Stimulated activated CD8-positive, alpha-beta memory T cell treated with anti-CD3 and anti-CD28 coated beads, Interleukin-7, amount 100 ng/mL, for 48 hours (primary cell): ENCODE results near the gene FTCDNL1.

ENCODE experiments used
- DNase-seq, 2 donors: peaks; one replicate each; pipeline ENCODE4 v3.0.0-alpha.2; 2020; ENCODE audit warnings: low read depth in 1 of 2; ENCODE audit errors: extremely low read depth in 1 of 2

The FTCDNL1 gene

DNA sequence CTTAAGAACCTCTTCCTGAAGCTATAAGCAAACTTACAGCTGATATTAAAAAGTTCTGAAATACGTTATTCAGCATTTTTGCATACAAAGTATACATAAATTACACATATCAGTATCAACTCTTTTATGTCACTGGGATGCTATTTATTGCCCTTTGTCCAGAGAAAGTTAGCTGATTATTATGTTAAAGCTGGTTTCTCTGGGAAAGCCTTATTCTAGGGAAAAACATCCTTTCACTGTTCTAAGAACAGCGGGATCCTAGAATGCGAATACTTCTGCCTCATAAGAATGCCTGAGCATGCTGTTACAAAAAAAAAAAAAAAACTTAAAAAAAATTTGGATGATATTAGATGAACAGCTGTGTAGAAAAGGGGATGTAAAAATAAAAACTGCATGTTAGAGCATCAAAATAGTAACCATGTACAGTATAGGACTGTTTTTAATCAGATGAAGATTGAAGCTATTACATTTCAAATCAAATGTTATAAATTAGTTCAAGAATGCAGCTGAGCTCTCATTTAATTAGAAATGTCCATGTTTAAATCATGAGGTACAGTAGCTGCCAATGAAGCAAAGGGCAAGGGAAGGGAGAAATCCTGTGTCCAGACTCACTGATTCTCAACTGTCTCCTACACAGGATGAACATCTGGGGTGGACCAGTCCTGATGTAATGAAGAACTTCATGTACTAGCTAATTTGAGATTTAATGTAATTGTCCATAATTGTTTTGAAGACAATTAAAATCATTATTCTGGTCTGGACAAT, 8.2 kb downstream of the FTCDNL1 start:
- no peak for DNase-seq

DNA sequence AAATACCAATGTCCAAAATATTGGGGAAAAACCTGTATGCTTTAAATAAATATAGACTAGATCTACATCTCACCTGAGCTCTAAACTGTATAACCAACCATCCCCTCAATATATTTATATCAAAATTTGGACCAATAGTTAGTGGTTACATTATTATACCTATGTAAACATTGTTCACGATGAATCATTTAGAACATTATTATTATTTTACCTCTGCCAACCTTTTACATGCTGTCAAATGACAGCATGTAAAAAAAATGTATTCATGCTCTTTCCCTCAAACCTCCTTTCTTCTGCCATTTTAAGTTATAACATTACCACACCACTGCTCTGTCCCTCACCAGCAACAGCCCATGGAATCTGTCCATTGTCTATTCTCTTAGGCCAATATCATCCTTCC, 9.6 kb downstream of the FTCDNL1 start:
- no peak for DNase-seq

DNA sequence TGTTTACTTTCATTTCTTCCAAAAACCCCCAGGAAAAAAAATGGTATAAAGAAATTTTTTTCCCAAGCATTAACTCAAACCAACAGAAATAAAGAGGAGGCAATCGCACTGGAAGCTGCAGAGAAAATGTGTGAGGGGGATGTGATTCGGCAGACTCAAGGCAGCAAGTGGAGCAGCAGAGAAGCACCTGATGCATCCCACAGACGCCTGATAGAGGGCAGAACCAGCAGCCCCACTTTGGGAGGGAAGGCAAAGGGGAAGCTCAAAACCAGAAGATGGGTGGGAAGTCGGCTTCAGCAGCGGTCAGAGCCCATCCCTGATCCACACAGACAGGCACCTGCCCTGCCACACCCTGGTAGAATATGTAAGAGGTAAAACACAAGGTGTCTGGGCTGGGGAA, 12.6 kb downstream of the FTCDNL1 start:
- DNase-seq: no peak

DNA sequence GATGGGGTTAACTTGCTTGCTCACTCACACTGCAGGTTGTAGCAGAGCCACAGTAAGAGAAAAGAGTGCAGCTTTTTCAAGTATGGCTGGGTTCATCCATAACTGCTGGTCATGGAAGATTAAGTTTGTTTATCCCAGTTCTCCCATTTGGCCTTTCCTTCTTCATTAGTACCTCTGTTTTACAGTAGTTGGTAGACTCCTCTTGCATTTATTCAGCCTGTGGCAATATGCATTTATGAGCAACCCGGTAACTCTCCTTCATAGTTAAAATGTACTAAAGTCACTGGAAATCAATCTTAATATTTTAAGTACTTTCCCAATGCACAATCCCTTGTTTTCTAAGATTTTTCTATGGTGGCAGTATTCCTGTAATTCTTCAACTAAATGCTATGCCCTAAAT, 14.0 kb downstream of the FTCDNL1 start:
- no peak for DNase-seq

DNA sequence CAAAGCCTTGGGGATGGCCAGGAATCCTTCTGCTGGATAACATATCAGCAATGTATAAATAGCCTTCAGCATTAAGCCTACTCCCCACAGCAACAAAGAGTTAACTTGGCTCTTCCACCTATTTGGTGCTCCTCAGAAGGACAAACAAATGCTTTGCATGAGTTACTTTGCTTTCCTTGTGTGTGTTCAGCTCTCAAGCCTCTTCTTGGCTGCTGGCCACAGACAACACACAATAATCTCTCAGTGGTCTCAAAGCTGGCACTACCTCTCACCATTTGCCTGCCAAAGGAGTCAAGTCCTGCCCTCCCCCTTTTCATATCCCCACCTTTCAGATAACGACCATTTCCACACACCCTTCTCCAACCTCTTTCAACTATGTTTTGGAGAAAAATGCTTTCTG, 17.5 kb downstream of the FTCDNL1 start:
- no peak for DNase-seq

DNA sequence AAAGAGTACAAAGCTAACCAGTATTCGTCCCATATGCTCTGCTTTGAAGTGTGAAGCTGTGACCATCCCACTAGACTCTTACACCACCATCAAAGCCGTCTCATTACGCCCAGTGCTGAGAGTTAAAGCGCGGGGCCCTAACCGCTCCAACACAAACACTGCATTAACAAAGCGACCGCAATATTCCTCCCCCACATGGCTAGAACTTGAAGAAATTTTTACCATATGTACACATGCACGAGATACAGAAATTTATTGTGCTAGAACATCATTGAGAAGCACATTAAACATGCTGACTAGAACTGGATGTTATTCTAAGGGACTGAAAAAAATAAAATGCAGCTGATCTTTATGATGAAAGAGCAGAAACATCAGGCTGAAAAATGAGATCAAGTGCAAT, 20.5 kb downstream of the FTCDNL1 start:
- DNase-seq: no peak

DNA sequence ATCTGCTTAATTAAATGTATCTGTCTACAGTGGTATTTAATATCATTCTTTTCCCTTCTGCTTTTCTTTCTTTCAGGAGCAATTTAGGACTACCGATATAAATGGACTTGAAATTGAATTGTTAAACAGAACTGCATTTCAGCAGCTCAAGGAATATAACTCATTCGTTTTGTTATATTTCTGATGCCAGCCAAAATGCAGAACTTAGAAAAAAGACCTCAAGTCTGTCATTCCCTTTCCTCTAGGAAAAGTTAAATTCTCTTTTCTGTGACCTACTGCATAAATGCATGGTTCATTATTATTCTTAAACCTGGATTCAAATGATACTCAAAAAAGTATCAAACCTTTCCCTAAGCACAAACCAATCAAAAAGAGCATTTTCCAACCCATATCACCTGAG, 21.4 kb downstream of the FTCDNL1 start:
- no peak for DNase-seq

DNA sequence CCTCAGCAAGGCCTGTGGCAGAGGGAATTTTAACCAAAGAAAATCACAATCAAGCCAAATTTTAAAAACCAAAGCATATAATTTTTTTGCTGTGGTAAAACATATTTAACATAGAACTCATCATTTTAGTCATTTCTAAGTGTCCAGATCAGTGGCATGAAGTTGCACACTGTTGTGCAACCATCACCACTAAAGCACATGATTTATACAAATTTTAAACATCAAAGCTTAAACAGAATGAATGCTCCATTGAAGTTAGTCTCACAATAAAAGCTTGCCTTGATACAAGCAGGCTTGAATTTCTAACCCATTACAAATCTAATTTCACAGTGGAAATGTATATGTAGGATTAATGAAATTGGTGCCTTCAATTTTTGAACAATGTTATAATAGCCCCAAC, 31.2 kb downstream of the FTCDNL1 start:
- DNase-seq: no peak

DNA sequence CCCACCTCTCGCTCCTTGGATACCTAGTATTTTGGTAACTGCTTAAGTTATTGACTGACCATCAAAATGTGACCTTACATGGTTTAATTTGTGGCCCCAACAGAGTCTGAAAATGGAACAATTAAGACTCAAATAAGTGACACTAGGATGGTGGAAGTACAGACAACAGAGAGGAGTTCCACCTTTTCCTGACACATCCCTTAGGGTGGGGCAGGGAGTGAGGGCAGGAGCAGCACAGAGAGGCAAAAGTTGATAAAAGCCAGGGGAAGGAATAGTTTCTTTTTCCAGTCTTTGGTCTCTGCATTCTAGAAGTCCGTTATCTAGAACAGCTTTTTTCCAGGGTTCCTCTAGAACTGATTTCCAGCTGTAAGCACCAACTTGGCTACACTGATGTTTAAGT, 32.2 kb downstream of the FTCDNL1 start:
- no peak for DNase-seq

DNA sequence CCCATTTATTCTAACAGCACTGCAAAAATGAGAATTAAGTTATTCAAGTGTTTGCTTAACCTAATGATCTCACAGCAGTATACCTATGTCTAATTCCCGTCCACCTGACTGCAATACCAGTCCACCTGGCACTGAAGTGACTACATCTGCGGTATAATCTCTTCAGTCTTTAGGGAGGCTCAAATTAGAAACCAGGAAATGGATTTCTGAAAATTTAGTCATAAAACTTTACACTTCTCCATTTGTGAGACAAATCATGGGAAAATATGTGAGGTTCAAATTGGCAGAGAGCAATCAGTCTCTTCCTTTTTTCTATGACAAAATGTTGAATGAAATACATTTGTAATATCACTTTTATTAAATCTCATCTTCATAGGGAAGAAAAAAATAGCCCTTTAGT, 33.0 kb downstream of the FTCDNL1 start:
- no peak for DNase-seq

DNA sequence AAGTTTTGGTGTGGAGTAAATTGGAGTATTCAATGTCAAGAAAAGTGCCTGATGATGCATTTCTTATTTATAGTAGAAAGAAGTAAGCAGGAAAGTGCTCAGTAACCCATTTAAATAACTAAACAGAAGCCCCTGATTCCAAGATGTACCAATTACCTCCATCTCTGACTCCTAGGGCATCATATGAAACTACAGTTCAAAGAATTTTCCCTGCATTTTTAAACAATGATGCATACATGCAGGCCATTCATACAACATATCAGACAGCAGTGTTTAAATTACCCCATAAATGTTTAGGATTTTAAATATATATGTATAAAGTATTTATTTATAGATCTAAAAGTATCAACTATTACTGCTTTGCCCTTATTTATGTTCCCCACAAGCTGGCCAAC, 36.2 kb downstream of the FTCDNL1 start:
- no peak for DNase-seq

DNA sequence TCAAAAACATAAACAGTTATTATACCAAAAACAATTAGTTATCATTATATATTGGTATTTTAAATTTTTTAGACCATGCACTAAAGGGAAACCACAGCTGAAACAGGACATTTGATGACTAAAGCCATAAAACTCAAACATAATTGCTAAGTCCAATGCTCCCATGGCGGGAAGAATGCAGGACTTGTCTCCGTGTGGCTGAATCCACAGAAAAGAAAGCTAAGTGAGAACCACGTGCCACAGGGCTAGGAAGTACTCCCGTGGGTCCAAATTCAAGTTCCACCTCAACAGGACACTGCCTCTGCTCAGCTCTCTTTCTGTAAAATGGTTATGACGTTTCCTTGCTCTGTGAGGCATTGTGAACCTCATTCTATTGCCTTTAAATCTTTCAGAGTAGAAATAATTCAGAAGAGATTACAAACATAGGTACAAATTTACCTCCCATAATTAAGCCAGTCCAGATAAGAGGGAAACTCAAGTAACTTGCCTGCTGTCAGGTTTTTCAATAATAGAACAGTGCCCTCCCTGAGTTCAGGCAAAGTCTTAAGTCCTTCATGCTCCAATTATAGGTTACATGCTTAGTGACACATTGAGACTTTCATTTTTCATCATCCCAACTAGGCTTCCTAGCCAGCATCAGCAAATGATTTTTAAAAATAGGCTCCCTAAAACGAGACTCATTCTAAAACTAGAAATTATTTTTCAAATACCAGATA, 36.7 kb downstream of the FTCDNL1 start:
- no peak for DNase-seq

DNA sequence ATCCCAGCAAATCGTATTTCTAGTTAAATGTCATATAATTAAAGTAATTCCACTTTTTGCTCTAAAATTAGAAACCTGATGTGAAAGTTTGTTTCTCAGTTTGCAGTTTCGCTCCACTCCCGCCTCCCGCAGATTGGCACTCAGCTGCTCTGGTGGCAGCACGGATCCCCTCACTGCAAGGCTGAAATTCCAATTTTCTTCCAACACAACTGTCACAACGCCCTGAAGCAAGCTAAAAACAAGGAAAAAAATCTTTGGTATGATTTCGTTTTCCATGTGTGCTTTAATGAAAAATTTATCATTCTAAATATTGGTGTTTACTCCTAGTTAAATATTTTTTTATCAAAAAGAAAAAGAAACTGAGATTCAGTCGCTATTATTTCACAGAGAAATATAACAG, 38.5 kb downstream of the FTCDNL1 start:
- no peak for DNase-seq

DNA sequence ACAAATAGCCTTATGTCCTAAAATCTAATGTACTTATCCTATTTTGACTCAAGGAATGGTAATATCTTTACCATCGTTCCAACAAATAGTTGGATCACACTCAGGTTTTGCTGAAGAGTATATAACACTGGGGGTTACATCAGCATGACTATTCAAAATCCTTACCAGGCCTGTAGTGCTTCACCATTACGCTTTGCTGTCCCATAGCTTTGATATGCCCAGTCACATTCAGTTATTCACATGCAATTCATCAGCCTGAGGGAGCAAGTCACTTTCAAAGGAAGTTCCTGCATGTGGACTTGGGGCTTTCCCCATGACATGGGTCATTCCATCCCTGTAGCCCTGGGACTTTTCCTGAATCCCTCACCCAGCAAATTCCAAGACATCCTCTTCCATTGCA, 39.6 kb downstream of the FTCDNL1 start:
- no peak for DNase-seq

DNA sequence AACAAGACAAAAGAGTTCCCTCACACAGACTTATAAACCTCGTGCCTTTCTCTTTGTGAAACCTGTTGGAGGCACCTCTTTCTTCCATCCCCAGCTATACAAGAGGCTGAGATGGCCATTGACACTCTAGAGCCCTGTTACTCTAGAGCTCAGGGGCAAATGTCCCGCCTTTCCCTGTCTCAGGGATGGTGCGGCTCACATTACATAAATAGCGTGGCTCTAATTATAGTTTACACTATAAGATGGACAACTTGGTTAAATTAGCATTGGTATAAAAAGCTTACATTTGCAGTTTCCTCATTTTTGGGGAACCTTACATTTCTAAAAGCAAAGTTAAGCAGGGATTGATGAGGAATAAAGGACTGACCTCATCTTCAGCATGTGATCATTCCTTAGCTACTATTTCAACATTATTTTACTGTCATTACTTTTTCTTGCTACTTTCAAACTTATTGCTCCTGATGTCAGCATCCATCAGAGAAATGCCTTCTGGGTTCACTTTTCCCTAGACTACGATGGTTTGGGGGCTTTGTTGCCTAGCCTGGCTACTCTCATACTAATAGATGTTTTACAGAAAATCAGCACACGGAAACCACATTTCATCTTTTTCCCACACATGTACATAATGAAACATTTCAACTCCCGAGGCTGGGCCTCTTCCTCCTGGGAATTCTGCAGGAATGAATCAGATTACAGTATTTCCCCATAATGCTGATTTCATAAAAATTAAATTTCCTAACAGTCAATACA, 40.4 kb downstream of the FTCDNL1 start:
- no peak for DNase-seq

DNA sequence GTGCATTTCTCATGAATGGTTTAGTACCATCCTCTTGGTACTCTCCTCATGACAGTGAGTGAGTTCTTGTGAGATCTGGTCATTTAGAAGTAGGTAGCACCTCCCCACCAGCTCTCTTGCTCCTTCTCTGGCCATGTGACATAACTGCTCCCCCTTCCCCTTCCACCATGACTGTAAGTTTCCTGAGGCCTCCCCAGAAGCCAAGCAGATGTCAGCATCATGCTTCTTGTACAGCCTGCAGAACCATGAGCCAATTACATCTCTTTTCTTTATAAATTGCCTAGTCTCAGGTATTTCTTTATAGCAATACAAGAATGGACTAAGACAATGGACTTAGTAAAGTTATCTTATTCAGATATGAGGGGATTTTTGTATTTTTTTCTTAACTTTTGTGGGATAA, 43.0 kb downstream of the FTCDNL1 start:
- DNase-seq: no peak

DNA sequence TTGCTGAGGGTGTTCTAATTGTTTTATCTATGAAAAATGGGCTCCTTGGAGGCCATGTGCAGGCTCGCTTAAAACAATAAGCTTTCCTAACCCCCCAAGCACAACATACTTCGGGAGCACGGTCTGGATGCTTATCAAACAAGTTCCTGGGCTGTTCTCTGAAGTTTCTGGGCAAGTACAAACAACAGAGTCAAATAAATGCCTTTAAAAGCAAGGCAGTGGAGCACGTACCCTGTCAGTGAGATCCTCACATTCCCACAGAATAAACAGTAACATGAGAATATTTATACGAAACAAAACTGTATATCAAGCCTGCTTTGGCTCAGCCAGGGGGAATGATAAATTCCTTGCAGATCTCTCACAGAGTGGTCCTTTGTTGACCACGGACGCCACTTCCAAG, 44.8 kb downstream of the FTCDNL1 start:
- DNase-seq: no peak

DNA sequence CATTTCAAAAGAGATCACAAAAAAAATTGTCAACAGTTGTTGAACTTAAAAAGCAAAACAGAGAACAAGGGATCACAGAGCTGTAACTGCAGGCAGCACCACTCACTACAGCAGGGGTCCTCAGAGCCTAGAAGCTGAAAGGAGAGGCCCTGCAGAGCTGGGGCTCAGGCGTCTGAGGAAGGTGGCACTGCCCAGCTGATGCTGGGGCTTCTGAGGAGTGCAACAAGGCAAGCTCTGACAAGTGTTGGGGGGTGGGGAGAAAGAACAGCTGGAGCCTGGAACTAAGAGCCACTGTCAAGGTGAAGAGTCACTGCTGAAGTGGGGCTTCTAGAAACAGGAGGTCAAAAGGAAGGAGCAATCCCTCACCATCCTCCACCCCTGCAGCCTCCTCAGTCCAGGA, 46.2 kb downstream of the FTCDNL1 start:
- no peak for DNase-seq

DNA sequence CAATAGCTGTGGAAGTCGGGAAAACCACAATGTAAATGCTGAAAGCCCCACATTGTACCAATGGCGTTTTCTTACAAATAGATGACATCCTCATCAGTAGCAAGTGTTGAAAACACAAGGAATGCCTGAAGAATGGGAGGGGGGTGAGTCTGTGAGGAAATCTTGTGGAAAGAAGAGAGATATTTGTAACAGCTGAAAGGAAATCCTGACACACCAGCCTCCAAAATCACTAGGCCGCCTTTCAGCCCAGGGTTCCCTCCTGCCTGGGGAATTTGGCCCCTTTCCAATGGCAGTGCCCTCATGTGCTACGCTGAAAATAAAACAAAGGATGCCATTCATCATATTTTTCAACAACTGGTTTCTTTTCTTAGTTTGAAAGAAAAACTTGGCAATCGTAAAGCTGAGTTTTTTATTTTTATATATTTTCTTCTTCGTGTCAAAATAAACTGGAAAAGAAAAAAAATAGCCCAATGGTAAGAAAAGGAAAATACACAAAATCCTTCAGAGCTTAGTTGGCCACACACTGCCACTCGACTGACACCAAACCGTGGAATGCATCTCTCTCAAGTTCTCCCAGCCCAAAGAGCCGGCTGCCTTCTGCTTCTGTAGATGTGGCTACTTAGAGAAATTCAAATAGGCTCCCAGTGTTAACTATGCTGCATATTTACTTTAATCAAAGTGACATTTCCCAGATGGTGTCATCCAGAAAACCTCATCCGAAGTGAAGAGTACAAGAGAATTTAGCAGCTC, 52.0 kb downstream of the FTCDNL1 start:
- no peak for DNase-seq

DNA sequence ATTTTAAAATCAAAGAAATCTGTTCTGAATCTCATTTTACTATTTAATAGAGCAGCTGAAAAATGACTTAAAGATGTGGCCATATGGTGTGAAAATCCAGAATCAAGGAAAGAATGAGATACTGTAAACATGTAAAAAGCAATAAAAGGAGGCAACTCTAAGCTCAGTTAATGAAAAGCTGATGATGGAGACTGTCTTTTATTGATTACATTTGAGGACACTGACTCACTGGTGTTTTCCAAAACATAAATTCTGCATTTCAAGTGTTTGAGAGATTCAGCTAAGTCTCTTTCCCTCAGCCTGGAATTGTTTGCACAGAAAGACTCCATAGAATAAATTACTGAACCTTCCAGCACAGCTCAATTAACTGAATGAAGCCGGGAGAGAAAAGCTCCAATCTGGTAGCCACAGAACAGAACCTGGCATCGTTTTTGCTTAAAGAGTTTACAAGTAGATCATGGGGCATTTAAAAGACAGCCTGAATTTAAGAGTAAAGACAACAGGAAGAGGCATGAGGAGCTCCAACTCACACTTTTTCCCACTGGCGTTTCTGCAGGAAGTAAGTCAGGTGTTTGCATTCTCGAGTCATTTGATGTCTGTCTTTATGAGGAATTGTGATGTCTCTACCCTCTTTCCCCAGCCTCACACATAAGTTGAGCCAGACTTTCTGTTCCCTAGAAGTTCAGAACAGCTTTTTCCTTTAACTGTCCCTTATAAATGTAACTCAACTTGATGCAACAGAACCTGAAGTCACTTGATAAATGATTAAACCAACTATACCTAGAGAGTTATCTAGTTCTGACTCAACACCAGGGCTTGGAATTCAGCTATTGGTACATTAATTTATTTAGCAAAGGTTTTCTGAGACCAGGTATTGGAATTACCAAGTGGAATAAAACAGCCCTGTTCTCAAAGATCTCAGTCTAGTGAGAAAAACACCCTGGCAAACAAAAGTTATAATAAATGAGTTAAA, 53.3 kb downstream of the FTCDNL1 start:
- DNase-seq: no peak
